OCI-LY1 (cell line): ENCODE results near the gene GNAQ.

Experiments
- H2AFZ ChIP-seq: fragments of 200-600 bp; sonication (generic), shearing (Covaris generic); 2 replicates; pipeline ENCODE4 v1.6.0; 2014; ENCODE audit warnings: antibody characterized with exemption, mild to moderate bottlenecking, low read length
- H3F3A ChIP-seq: fragments of 200-600 bp; sonication (generic), shearing (Covaris generic); 2 replicates; pipeline ENCODE4 v1.6.0; 2014; ENCODE audit warnings: mild to moderate bottlenecking, antibody characterized with exemption, low read length, moderate library complexity; ENCODE audit not compliant: insufficient read depth
- H3K27ac ChIP-seq: fragments of 200-600 bp; sonication (generic); 2 replicates; pipeline ENCODE4 v1.5.1; 2014; ENCODE audit warnings: low read length, mixed run types, mild to moderate bottlenecking, low read depth; ENCODE audit not compliant: poor library complexity, severe bottlenecking
- H3K27me3 ChIP-seq: fragments of 200-600 bp; sonication (generic); 2 replicates; pipeline ENCODE4 v1.6.0; 2014; ENCODE audit warnings: antibody characterized with exemption, mild to moderate bottlenecking, low read length, moderate library complexity; ENCODE audit not compliant: insufficient read depth
- H3K36me3 ChIP-seq: fragments of 200-600 bp; sonication (generic); 2 replicates; pipeline ENCODE4 v1.6.1; 2014; ENCODE audit warnings: mild to moderate bottlenecking, antibody characterized with exemption, low read length, moderate library complexity, mixed read lengths; ENCODE audit not compliant: insufficient read depth
- H3K4me1 ChIP-seq: fragments of 200-600 bp; sonication (generic); 2 replicates; pipeline ENCODE4 v1.5.1; 2014; ENCODE audit warnings: mild to moderate bottlenecking, low read length, moderate library complexity; ENCODE audit not compliant: insufficient read depth, severe bottlenecking
- H3K4me2 ChIP-seq: fragments of 200-600 bp; sonication (generic), shearing (Covaris generic); 2 replicates; pipeline ENCODE4 v1.6.1; 2014; ENCODE audit warnings: low read length
- H3K4me3 ChIP-seq: fragments of 200-600 bp; sonication (generic); 2 replicates; pipeline ENCODE4 v1.5.1; 2014; ENCODE audit warnings: low read length, low read depth, mild to moderate bottlenecking, mixed read lengths; ENCODE audit not compliant: poor library complexity, severe bottlenecking
- H3K79me2 ChIP-seq: fragments of 200-600 bp; shearing (Covaris generic); 2 replicates; pipeline ENCODE4 v1.6.1; 2016; ENCODE audit warnings: mixed run types, low read length, mixed read lengths; ENCODE audit not compliant: insufficient read depth
- H3K9ac ChIP-seq: fragments of 200-600 bp; sonication (generic), shearing (Covaris generic); 2 replicates; pipeline ENCODE4 v1.6.1; 2014; ENCODE audit warnings: mild to moderate bottlenecking, low read length, mixed read lengths
- H3K9me2 ChIP-seq: fragments of 200-600 bp; sonication (generic), shearing (Covaris generic); 2 replicates; pipeline ENCODE4 v1.6.1; 2014; ENCODE audit warnings: low read depth, mild to moderate bottlenecking, low read length, mixed read lengths
- H3K9me3 ChIP-seq: fragments of 200-600 bp; shearing (Covaris generic); 2 replicates; pipeline ENCODE4 v1.6.1; 2014; ENCODE audit warnings: low read length, mixed read lengths
- H4K20me1 ChIP-seq: fragments of 200-600 bp; sonication (generic), shearing (Covaris generic); 2 replicates; pipeline ENCODE4 v1.6.0; 2016; ENCODE audit warnings: mild to moderate bottlenecking, low read length; ENCODE audit not compliant: insufficient read depth
- CTCF ChIP-seq: fragments of 200-600 bp; sonication (generic), shearing (Covaris generic); IDR thresholded peaks from 2 replicates; pipeline ENCODE4 v1.5.1; 2017; ENCODE audit warnings: mild to moderate bottlenecking, antibody characterized with exemption, low read length, moderate library complexity, mixed read lengths
- EZH2 ChIP-seq: fragments of 200-600 bp; sonication (generic), shearing (Covaris generic); IDR thresholded peaks from 2 replicates; pipeline ENCODE4 v1.8.0; 2017; ENCODE audit warnings: borderline replicate concordance, mixed run types, mild to moderate bottlenecking, antibody characterized with exemption, low read length, moderate library complexity, mixed read lengths

GNAQ gene

GRCh38 chr9:77960356-77961153, 71.1 kb downstream of the GNAQ start:
- H3K27ac ChIP-seq: no peak overlapping the region
- no peaks in the 10 kb centered on the region for H3K4me1 ChIP-seq
- H3K27me3 ChIP-seq: no peaks in the 10 kb centered on the region
- no peaks in the 10 kb centered on the region for H4K20me1 ChIP-seq
- no peaks in the 10 kb centered on the region for H3K36me3 ChIP-seq
- H3K4me2 ChIP-seq: no peak overlapping the region
- no peak for TF ChIP-seq EZH2
- no peak for TF ChIP-seq CTCF
- no peaks in the 10 kb centered on the region for H3K9me3 ChIP-seq
- H2AFZ ChIP-seq: no peak overlapping the region
- no peak overlapping the region for H3K9ac ChIP-seq
- no peaks in the 10 kb centered on the region for H3K9me2 ChIP-seq
- no peaks in the 10 kb centered on the region for H3K79me2 ChIP-seq
- H3F3A ChIP-seq: no peaks in the 10 kb centered on the region
- no peak overlapping the region for H3K4me3 ChIP-seq

- H3K27ac ChIP-seq: no peak overlapping the region
- H3K9me2 ChIP-seq: no peaks in the 10 kb centered on the region
- H4K20me1 ChIP-seq: no peaks in the 10 kb centered on the region
- no peaks in the 10 kb centered on the region for H3F3A ChIP-seq
- H3K36me3 ChIP-seq: no peaks in the 10 kb centered on the region
- H3K79me2 ChIP-seq: no peaks in the 10 kb centered on the region
- H3K9me3 ChIP-seq: no peaks in the 10 kb centered on the region
- TF ChIP-seq EZH2 (no peak), CTCF (no peak)
- H3K4me2 ChIP-seq: no peak overlapping the region
- no peak overlapping the region for H3K9ac ChIP-seq
- no peaks in the 10 kb centered on the region for H3K27me3 ChIP-seq
- H3K4me1 ChIP-seq: no peaks in the 10 kb centered on the region
- no peak overlapping the region for H3K4me3 ChIP-seq
- H2AFZ ChIP-seq: no peak overlapping the region
Measured at GRCh38 chr9:77959803-77960202, 71.8 kb downstream of the GNAQ start.

- no peaks in the 10 kb centered on the region for H3K79me2 ChIP-seq
- H3K9ac ChIP-seq: no peak overlapping the region
- no peaks in the 10 kb centered on the region for H3K9me2 ChIP-seq
- H3K4me2 ChIP-seq: no peak overlapping the region
- no peaks in the 10 kb centered on the region for H3F3A ChIP-seq
- no peaks in the 10 kb centered on the region for H4K20me1 ChIP-seq
- no peak overlapping the region for H3K4me3 ChIP-seq
- no peak overlapping the region for H2AFZ ChIP-seq
- no peaks in the 10 kb centered on the region for H3K27me3 ChIP-seq
- H3K9me3 ChIP-seq: no peaks in the 10 kb centered on the region
- H3K36me3 ChIP-seq: no peaks in the 10 kb centered on the region
- no peaks in the 10 kb centered on the region for H3K4me1 ChIP-seq
- H3K27ac ChIP-seq: no peak overlapping the region
- TF ChIP-seq EZH2 (no peak), CTCF (no peak)
Measured at GRCh38 chr9:77957652-77958051, 74.0 kb downstream of the GNAQ start.
